HPDE6-E6E7 (cell line): ENCODE measurements around the gene SCNN1B.
"Not testable (repeated sequence)": the region's sequence is repeated elsewhere in the genome, so short reads cannot be mapped to it uniquely, and the experiment has no call there.

Source experiments
- DNase-seq: peaks from one replicate; pipeline ENCODE4 v3.0.0; 2011; ENCODE audit warnings: missing footprints; ENCODE audit errors: extremely low spot score

SCNN1B gene

GRCh38 chr16:23288726-23289512 is 13.2 kb upstream of the SCNN1B start:
- DNase-seq, result no peak

DNA sequence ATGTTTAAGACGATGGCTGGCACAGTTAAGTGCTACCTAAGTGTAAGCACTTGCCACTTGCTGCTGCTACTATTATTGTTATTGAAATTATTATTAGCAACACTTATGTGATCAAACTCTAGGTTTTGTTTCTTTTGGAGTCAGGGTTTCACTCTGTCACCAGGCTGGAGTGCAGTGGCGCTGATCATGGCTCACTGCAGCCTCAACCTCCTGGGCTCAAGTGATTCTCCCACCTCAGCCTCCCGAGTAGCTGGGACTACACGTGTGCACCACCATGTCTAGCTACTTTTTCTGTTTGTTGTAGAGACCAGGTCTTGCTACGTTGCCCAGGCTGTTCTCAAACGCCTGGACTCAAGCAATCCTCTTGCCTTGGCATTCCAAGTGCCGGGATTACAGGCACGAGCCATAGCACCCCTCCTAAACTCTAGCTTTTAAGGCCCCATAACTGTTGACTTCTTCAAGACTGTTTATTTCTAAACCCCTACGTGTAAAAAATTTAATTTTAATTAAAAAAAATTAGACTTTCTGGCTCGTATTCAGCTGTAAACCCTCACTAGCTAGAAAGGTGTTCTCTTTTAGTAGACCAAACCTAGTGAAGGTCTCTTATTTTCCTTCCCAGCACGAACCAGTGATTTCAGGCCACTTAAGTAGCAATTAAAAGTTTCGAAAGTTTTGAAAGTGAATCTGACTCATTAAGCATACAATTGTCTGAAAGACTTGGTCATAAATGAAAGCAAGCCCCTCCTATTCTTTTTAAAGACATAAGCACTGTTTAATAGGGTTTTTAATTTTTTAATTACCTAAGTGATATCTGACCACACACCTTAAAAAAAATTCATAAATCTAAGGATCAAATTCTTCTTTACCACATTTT is 11.7 kb upstream of the SCNN1B start:
- DNase-seq, result no peak

GRCh38 chr16:23293016-23293415 is 9.1 kb upstream of the SCNN1B start:
- no peak for DNase-seq

DNA sequence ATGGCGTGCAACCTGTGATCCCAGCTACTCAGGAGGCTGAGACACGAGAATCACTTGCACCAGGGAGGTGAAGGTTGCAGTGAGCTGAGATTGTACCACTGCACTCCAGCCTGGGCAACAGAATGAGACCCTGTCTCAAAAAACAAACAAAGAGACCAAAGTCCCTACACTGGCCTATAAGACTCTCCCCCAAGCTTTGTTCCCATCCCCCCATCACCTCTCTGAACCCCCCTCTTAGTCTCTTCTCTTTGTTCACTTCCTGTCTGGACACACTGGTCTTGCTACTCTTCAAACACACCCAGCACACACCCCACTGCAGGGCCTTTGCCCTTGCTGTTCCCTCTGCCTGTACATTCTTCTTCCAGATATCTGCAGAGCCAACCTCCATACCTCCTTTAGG is 7.8 kb upstream of the SCNN1B start:
- DNase-seq, result no peak

DNA sequence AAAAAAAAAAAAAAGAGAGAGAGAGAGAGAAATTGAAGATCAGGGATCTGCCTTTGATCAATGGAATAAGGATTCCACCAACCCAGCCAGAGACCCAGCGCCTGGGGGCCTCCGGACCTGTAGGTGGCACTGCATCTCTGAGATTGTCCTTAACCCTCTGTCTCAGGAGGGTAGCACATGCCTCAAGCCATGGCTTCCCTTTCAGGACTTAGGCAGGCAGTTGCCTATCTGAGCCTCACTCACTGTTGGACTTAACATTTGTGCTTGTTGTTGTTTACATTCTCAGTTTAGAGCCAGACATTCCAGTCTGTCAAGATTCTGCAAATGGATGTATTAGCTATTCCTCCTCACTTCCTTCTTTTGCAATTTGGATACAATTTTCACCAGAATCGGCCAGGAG is 5.1 kb upstream of the SCNN1B start:
- DNase-seq, result no peak

- DNase-seq, result no peak
These were observed 3.7 kb upstream of the SCNN1B start for GRCh38 chr16:23298290-23298915.

GRCh38 chr16:23299815-23300214 is 2.3 kb upstream of the SCNN1B start:
- DNase-seq, result not testable (repeated sequence)

DNA sequence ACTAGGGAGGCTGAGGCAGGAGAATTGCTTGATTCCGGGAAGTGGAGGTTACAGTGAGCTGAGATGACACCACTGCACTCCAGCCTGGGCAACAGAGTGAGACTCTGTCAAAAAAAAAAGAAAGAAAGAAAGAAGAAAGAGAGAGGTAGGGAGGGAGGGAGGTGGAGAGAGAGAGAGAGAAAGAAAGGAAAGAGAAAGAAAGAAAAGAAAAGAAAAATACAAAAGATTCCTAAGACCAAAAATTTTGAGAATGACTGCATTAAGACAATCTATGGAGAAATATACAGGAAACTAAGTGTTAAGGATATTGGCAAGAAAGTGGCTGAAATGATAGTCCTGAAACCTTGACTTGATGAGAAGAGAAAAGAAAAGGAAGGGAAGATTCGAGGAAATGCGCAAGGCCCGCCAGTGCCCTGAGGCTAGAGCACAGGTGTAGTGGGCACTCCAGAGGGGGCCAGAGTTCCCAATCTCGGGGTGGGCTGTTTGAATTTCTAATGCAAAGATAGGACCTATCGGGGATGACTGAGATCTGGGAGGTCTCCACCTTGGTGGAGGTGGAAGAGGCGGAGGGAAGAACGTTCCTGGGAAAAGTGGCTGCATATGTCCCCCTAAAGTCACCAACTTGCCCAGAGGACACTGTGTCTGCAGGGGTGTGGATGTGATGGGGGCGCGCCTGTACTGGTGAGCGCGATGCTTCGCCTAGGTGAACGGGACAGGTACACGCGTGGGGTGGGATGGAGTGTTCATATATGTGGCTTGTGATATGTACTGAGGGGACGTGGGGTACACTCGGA is 654 bp upstream of the SCNN1B start:
- no peak for DNase-seq

- no peak for DNase-seq
These were observed 1.6 kb downstream of the SCNN1B start for GRCh38 chr16:23303685-23304084.

GRCh38 chr16:23304620-23305019 is 2.5 kb downstream of the SCNN1B start:
- DNase-seq, result no peak

DNA sequence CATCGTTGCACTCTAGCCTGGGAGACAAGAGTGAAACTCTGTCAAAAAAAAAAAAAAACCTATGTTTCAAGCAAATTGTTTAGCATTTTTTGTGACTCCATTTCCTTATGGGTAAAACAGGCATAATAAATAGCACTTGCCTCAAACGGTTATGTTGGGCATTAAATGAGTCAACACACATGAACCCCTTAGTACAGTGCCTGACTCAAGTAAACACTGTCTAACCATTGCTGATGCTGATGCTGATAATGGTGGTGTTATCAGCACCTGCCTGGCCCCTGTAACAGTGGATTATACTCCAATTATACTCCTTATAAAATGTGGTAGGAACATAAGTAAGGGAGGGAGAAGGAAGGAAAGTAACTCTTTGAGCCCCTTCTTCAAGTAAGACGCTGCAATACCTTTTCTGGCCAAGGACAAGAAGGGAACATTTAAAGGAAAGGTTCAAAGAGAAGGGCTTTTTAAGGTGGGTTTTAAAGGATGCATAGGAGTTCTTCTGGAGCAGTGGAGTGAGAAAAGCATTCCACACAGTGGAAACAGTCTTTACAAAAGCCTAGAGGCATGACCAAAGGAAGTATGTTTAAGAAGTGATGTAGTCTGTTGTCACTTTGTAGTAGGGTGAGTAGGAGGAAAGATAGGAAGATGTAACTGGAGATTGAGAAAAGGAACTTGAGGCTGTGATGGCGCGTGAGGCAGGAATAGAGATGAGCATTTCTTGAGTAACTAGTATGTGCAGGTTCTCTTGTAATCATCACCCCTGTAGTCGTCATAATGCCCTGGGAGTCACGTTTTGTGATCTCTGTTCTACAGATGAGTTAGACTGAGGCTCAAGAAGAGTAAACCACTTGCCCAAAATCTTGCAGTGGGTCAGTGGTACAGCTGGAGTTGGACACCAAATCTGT is 4.3 kb downstream of the SCNN1B start:
- no peak for DNase-seq

DNA sequence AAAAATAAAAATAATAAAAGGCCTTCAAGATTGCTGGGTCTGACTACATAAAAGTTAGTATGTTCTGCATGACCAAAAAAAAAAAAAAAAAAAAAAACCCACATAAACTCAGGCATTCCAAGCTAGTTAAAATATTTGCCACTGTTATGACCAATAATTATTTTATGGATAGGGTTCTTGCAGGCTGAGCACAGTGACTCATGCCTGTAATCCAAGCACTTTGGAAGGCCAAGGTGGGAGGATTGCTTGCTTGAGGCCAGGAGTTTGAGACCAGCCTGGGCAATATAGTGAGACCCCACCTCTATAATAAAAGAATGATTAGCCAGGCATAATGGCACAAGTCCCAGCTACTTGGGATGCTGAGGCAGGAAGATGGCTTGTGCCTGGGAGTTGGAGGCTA is 8.1 kb downstream of the SCNN1B start:
- no peak for DNase-seq

DNA sequence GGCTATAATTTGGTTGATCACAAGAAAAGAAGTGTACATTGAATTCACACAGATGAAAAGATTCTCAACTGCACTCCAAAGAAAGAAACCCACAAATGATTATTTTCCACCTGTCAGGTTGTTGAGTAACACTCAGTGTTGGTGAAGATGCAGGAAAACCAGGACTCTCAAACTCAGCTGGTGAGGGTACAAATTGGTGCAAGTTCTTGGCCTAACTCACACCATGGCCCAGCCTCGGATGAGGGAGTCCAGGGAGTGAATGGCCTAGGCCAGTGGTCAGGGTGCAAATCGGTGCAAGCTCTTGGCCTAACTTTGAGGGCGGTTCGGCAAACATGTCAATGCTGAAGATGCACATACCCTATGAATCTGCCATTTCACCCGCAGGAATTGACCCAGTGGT is 8.6 kb downstream of the SCNN1B start:
- no peak for DNase-seq

GRCh38 chr16:23316232-23316631 is 14.1 kb downstream of the SCNN1B start:
- no peak for DNase-seq

GRCh38 chr16:23316634-23317265 is 14.6 kb downstream of the SCNN1B start:
- no peak for DNase-seq

DNA sequence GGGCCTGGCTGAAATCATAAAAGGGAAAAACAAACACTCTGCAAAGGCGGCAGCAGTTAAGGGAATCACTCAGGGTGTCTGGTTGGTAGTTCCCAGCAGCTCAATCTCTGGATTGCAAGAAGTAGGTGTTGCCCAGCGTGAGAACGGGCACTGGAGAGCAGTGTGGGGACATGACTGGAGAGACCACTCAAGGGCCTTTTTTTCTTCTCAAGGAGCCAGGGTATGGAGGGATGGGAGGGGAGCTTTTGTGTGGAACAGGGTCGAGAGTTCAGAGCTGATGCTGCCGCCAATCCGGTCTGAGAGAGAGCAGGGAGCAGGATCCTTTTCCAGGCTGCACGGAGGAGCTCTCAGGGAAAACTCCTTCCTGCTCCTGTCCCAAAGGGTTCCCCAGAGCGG is 15.2 kb downstream of the SCNN1B start:
- no peak for DNase-seq

GRCh38 chr16:23317751-23318150 is 15.6 kb downstream of the SCNN1B start:
- no peak for DNase-seq

DNA sequence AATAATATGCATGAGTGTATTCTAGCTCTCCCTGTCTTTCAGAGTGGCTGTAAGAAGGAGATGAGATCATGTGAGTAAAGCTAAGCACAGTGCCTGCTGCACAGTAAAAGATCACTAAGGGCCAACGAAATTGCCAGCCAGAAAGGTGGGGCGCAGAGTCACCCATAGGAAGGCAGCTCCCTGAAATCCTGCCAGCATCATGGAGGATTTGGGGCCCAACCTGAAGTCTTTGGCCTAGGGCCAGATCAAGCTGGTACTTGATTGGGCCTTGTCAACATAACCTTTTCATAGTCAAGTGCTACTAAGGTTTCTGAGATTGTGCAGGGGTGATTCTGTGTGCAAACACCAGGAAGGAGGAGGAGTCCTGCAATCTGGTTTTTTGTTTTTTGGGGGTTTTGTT is 16.5 kb downstream of the SCNN1B start:
- no peak for DNase-seq

GRCh38 chr16:23319861-23320615 is 17.9 kb downstream of the SCNN1B start:
- no peak for DNase-seq

GRCh38 chr16:23320693-23321092 is 18.6 kb downstream of the SCNN1B start:
- no peak for DNase-seq
